Brain microvascular endothelial cell (primary cell): ENCODE data around the gene ADAMTSL1.

ENCODE experiments used
- DNase-seq: peaks from one replicate; pipeline ENCODE4 v3.0.0-alpha.2; 2020
- H3K27ac ChIP-seq: fragments of 250-450 bp; sonication (Bioruptor Pico); 2 replicates; pipeline ENCODE4 v1.5.1; 2020; ENCODE audit warnings: mild to moderate bottlenecking, moderate library complexity
- H3K27me3 ChIP-seq: fragments of 250-450 bp; sonication (Bioruptor Pico); replicated peaks from 2 replicates; pipeline ENCODE4 v1.5.1; 2020; ENCODE audit warnings: mild to moderate bottlenecking
- H3K36me3 ChIP-seq: fragments of 250-450 bp; sonication (Bioruptor Pico); replicated peaks from 2 replicates; pipeline ENCODE4 v1.5.1; 2020; ENCODE audit warnings: mild to moderate bottlenecking
- H3K4me3 ChIP-seq: 2 replicates; pipeline ENCODE4 v1.5.1; 2011; ENCODE audit warnings: low read depth, mild to moderate bottlenecking, control low read depth, low read length, moderate library complexity
- in situ Hi-C: cut with HindIII; loops from 2 replicates; pipeline ENCODE4 v1.10.0; 2017; ENCODE audit warnings: low sequenced_read_pairs, low pct_ligation_motif_present
- TF ChIP-seq, protein P1 (sequence below): IDR thresholded peaks from 2 replicates; pipeline ENCODE4 v1.5.1; 2011; ENCODE audit warnings: low read depth, mild to moderate bottlenecking, moderate library complexity, low read length, control low read depth, inconsistent platforms; ENCODE audit errors: missing control alignments

Gene ADAMTSL1

DNA sequence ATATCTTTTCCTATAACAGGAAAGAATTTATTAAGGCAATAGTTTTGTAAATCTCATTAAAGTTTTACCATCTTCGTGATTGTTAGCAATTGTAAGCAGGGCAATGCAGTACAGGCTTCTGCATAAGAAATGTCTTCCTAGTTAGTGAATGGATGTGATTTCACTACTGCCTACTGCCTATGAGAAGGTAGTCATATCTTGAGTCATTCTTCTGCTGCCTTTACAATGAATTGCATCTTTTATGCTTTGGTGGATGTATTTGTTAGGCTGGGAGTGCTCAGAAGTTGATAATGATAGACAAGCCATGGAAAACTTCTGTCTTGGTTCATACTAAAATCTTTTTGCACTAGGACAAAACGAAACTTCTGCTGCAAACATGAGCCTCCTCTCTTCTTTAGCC is 128.0 kb downstream of the ADAMTSL1 start:
- TF ChIP-seq, protein P1, sequence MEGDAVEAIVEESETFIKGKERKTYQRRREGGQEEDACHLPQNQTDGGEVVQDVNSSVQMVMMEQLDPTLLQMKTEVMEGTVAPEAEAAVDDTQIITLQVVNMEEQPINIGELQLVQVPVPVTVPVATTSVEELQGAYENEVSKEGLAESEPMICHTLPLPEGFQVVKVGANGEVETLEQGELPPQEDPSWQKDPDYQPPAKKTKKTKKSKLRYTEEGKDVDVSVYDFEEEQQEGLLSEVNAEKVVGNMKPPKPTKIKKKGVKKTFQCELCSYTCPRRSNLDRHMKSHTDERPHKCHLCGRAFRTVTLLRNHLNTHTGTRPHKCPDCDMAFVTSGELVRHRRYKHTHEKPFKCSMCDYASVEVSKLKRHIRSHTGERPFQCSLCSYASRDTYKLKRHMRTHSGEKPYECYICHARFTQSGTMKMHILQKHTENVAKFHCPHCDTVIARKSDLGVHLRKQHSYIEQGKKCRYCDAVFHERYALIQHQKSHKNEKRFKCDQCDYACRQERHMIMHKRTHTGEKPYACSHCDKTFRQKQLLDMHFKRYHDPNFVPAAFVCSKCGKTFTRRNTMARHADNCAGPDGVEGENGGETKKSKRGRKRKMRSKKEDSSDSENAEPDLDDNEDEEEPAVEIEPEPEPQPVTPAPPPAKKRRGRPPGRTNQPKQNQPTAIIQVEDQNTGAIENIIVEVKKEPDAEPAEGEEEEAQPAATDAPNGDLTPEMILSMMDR, result no peak
- Histone ChIP-seq H3K27me3 (no peaks in the 10 kb centered on the region), H3K36me3 (no peaks in the 10 kb centered on the region), H3K27ac (no peak overlapping the region), H3K4me3 (no peak overlapping the region)
- DNase-seq, result no peak
- in situ Hi-C loops, result no loop called here

DNA sequence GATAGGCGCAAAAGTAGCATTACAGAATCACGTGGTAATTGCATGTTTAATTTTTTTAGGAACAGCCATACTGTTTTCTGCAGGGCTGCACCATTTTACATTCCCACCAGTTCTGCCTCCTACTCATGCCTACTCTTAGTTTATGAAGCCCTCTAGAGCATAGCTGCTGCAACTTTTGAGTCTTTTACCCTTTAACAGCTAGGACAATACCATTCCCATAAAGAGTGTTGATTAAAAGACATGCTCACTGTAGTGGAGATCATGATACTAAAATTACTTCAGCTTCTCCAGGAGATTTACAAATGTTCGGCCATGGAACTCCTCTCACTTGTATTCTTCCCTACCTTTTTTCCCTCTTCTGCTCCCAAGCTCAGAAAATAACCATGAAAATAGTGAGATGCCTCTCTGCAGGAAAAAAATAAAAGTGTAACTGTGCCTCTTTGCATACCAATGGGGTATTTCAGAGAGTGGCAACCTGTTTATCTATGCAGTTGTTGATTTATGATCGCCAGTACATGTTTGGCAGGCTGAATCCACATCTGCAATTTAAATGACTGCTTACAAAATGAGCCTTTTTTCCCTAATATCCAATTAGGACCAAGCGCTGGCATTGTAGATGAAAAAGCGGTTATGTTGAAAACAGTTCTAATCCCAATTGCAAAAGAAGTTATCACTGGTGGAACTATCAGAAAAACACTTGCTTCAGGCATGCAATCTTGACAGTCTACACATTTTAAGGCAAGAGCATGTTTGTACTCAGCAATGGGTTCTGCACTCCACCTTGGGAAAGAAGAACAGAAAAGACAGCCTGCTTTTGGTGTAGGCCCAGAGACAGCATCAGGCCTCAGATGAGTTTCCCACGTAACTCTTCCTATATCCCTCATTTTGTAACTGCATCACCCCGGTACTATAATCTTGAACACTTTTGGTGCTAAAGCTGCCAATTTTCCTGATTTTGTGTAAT is 131.1 kb downstream of the ADAMTSL1 start:
- no peak for DNase-seq
- H3K27me3 ChIP-seq, result no peaks in the 10 kb centered on the region
- in situ Hi-C loops, result no loop called here
- H3K4me3 ChIP-seq, result no peak overlapping the region
- TF ChIP-seq, protein P1, result no peak
- H3K36me3 ChIP-seq, result no peaks in the 10 kb centered on the region
- no peak overlapping the region for H3K27ac ChIP-seq

DNA sequence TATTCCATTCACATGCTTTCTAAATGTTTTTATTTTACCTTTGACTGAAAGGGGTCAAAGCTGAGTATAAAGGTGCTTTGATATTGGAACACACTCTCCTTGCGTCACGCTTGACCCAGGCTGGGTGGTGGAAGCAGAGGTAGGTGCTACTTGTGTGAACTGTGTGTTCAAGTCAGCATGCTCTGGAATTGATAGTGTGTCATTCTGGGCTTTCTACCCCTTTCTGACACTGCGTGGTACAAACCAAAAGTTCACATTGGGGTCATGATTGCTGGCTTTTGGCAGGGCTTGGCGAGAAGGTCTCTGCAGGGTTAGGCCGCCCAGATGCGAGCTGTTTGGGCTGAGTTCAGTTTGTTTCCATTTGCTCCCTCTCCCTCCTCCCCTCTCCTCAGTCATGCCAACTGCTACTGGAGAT is 131.8 kb downstream of the ADAMTSL1 start:
- Histone ChIP-seq H3K4me3 (no peak overlapping the region), H3K27me3 (no peaks in the 10 kb centered on the region), H3K36me3 (no peaks in the 10 kb centered on the region), H3K27ac (peak overlapping the region; percentile 46)
- in situ Hi-C loops, result no loop called here
- peak; percentile 43 for DNase-seq
- TF ChIP-seq, protein P1, result no peak

DNA sequence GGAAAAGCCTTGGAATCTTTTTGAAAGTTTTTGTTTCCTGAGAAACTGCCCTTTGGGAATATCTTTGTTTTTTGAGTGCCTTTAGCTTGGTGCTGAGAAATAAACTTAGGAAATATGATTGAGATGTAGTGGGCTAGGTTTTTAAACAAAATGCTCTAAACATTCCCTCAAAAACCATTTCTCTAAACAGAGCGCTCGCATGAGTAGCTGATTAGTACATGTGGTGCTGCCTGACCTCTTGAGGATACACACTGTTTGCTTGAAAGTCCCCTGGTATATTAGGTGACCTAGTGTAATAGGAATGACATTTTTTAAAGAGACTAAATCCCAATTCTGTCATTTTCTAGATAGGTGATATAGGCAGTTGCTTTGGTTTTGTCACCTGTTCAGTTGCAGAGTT is 132.3 kb downstream of the ADAMTSL1 start:
- Histone ChIP-seq H3K27me3 (no peaks in the 10 kb centered on the region), H3K36me3 (no peaks in the 10 kb centered on the region), H3K27ac (peak overlapping the region; percentile 46), H3K4me3 (no peak overlapping the region)
- no peak for DNase-seq
- TF ChIP-seq, protein P1, result no peak
- in situ Hi-C loops, result no loop called here

DNA sequence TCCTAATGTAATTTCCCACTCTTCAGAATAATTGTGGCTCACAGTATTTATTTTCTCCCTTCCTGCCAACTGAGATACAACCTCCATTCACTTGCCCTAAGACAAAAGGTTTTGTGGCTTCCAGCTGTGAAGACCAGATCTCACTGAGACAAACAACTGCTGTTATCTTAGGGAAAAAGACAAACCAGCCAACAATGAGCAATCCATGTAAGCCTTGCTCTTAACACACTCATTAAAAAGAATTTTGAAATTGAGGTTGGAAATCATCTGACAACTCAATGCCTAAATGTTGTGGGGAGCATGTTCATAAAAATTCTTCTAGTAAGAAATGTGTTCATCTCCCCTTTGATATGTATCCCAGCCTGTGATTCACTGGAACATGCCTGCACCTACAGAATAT is 132.9 kb downstream of the ADAMTSL1 start:
- DNase-seq, result peak; percentile 49
- no peaks in the 10 kb centered on the region for H3K27me3 ChIP-seq
- in situ Hi-C loops, result no loop called here
- TF ChIP-seq, protein P1, result no peak
- H3K4me3 ChIP-seq, result no peak overlapping the region
- peak overlapping the region; percentile 46 for H3K27ac ChIP-seq
- no peaks in the 10 kb centered on the region for H3K36me3 ChIP-seq

DNA sequence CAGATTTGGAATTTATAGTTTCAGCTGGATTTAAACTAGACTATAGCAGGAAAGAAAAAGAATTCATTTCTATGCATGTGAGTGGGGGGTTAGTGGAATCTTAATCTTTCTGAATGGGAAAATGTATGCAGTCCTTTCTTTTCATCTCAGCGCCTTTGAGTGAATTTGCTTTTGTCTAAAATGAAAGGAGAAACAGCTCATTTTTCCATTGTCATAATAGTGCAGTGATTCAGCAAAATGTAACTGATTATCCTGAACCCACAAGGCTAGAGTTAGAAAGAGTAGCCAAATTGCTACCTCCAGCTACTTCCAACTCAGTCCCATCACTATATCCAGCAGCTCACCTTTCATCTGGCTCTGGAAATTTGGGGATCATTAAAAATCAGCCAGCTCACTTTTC is 134.4 kb downstream of the ADAMTSL1 start:
- in situ Hi-C loops, result no loop called here
- no peak overlapping the region for H3K27ac ChIP-seq

More for the DNA sequence above, 134.4 kb downstream of the ADAMTSL1 start:
- no peaks in the 10 kb centered on the region for H3K36me3 ChIP-seq
- no peak for DNase-seq
- no peak overlapping the region for H3K4me3 ChIP-seq
- H3K27me3 ChIP-seq, result no peaks in the 10 kb centered on the region
- TF ChIP-seq, protein P1, result no peak
